ENCODE results near the gene BMI1.

- TF ChIP-seq POLR2A (IDR thresholded peaks at IDR 0.05; ENCODE audit: low read depth, low read length): no peak
- no peak for TF ChIP-seq TAF1 (IDR thresholded peaks at IDR 0.05; ENCODE audit: borderline replicate concordance, low read depth, low read length)
- no peak for TF ChIP-seq POLR2AphosphoS5 (IDR thresholded peaks at IDR 0.05; ENCODE audit: low read depth, low read length)
Measured at GRCh38 chr10:22323538-22324305, 2.8 kb downstream of the BMI1 start.

All from GM12892 (cell line).